ENCODE measurements around the gene VSTM5. TPM values are rescaled to one million over a fixed set of nuclear protein-coding genes. Genes with fewer than 3 reads are reported as not detected.

VSTM5 gene
- total and polyA plus RNA-seq, 2 of the 8 experiments (the other 6 are each of a cell fraction or from before 2014, with no cell fraction given) = 0.22 to 0.70 TPM

- H2BK12ac ChIP-seq (ENCODE audit: low read depth, low read length) = no peak overlapping the region
- no peak overlapping the region for H2BK20ac ChIP-seq (ENCODE audit: low read length)
- TF ChIP-seq YY1 (IDR thresholded peaks at IDR 0.05; ENCODE audit: low read depth, low read length) (no peak), POLR2A (IDR thresholded peaks at IDR 0.05; ENCODE audit: control extremely low read depth in 1 of 2, low read depth in 2 of 2, low read length in 2 of 2) (no peak), GTF2F1 (IDR thresholded peaks at IDR 0.05; ENCODE audit: borderline replicate concordance, low read depth, low read length) (no peak), SIN3A (conservative IDR thresholded peaks at IDR 0.05 in 1 of 2, IDR thresholded peaks at IDR 0.05 in 1 of 2; ENCODE audit: low read depth in 1 of 2, low read length in 2 of 2) (no peak), NRF1 (IDR thresholded peaks at IDR 0.05; ENCODE audit: low read depth, low read length) (no peak), TAF7 (optimal IDR thresholded peaks at IDR 0.05; ENCODE audit: borderline replicate concordance, low read depth, low read length) (no peak), ATF2 (IDR thresholded peaks at IDR 0.05; ENCODE audit: low read length) (no peak)
Measured at GRCh38 chr11:93845181-93846092, 5.0 kb downstream of the VSTM5 start.

More at GRCh38 chr11:93845181-93846092, 5.0 kb downstream of the VSTM5 start:
- Histone ChIP-seq H4K8ac (ENCODE audit: extremely low read depth, insufficient read depth, low read length) (no peak overlapping the region), H3K23ac (ENCODE audit: insufficient read length) (no peak overlapping the region), H3K9ac (replicated peaks in 1 of 4; ENCODE audit: extremely low read depth in 1 of 4, low read depth in 3 of 4, low read length in 3 of 4) (no peak overlapping the region), H3K79me1 (ENCODE audit: low read depth, low read length) (no peaks in the 10 kb centered on the region), H3K27me3 (replicated peaks in 1 of 4; ENCODE audit: control insufficient read depth in 3 of 4, extremely low read depth in 1 of 4, insufficient read depth in 3 of 4, low read length in 3 of 4) (no peaks in the 10 kb centered on the region; a peak in 2 of 7 replicates), H4K5ac (ENCODE audit: insufficient read length, low read depth, low read length) (no peak overlapping the region), H3K9me3 (ENCODE audit: insufficient read depth in 2 of 2, low read depth in 1 of 2, low read length in 1 of 2) (no peaks in the 10 kb centered on the region), H2AK5ac (ENCODE audit: low read depth, low read length) (no peak overlapping the region), H3K4ac (replicated peaks; ENCODE audit: insufficient read length, low read depth, low read length) (no peak overlapping the region), H3K36me3 (ENCODE audit: control insufficient read depth in 2 of 4, insufficient read depth in 4 of 4, low read length in 3 of 4) (no peaks in the 10 kb centered on the region), H3K18ac (ENCODE audit: extremely low read depth, low read length) (no peak overlapping the region), H3K14ac (ENCODE audit: insufficient read length) (no peak overlapping the region), H2BK120ac (replicated peaks; ENCODE audit: low read depth, low read length) (no peak overlapping the region), H4K91ac (replicated peaks; ENCODE audit: insufficient read length, low read length) (no peak overlapping the region), H3K27ac (ENCODE audit: low read depth, low read length) (no peak overlapping the region), H3K23me2 (ENCODE audit: low read depth, low read length) (0 out of 2 replicates have a peak, but pooled peaks cover 3% of the 10 kb centered on the region), H3K4me1 (replicated peaks in 1 of 4; ENCODE audit: control insufficient read depth in 3 of 4, insufficient read depth in 4 of 4, low read length in 3 of 4) (peaks cover 0 to 3% (median 2%) of the 10 kb centered on the region in 4 experiments; a peak in 3 of 7 replicates), H3K79me2 (ENCODE audit: control insufficient read depth in 1 of 2, insufficient read depth in 2 of 2, low read length in 2 of 2) (no peaks in the 10 kb centered on the region), H2BK5ac (ENCODE audit: low read depth, low read length) (no peak overlapping the region), H2AFZ (ENCODE audit: low read length) (no peak overlapping the region), H2BK15ac (ENCODE audit: low read length) (no peak overlapping the region), H3K56ac (replicated peaks; ENCODE audit: insufficient read length, low read depth, low read length) (no peak overlapping the region), H3K4me2 (ENCODE audit: insufficient read depth in 1 of 2, low read depth in 2 of 2, low read length in 2 of 2) (no peak overlapping the region), H3K4me3 (ENCODE audit: extremely low read depth in 1 of 4, insufficient read depth in 2 of 4, low read depth in 3 of 4, low read length in 4 of 4) (no peak overlapping the region), H4K20me1 (replicated peaks in 1 of 2; ENCODE audit: control insufficient read depth in 1 of 2, insufficient read depth in 2 of 2, low read length in 2 of 2) (no peaks in the 10 kb centered on the region)
- DNase-seq (ENCODE audit: low read depth in 1 of 2, low spot score in 2 of 2) = no peak
- 78% methylated on average over 8 of the region's 8 CpGs; no CpG with 5 or more reads in 1 of the 2 experiments for WGBS, 2 experiments (ENCODE audit: extremely low coverage in 1 of 2, insufficient coverage in 1 of 2, insufficient read length in 1 of 2, insufficient replicate concordance in 2 of 2, low coverage in 1 of 2, low lambda C conversion rate in 2 of 2, missing lambda C conversion rate in 1 of 2)
- CTCF ChIA-PET (ENCODE audit: partially characterized antibody) = interaction anchor here (1.0 to 1.3 kb wide), 3 partner anchors 14 to 17 kb away, joined by 3 to 7 read pairs (median 3); no protein-coding TSS in a partner anchor
- FAIRE-seq = no peak
- POLR2A ChIA-PET (ENCODE audit: partially characterized antibody) = interaction anchor here (2.3 kb wide), 1 partner anchor 104 kb away, joined by 6 read pairs; the partner anchor contains the start of genes C11orf54 and TAF1D
